Hematopoietic multipotent progenitor cell (in vitro differentiated cells): Measurements from ENCODE around the gene ADAMTS5. TPM values are rescaled to one million over a fixed set of nuclear protein-coding genes. Genes with fewer than 3 reads are reported as not detected.

Experiments
- DNase-seq, 3 donors: peaks; one replicate each; pipeline ENCODE4 v3.0.0-alpha.2; 2011 to 2015; ENCODE audit warnings: low read depth in 2 of 3, low spot score in 2 of 3
- small RNA-seq: library from RNA; depleted of rRNA; stranded (forward); fragments of <200 nt; gene quantifications from one replicate; pipeline ENCODE3, GENCODE V24; 2012
- total RNA-seq: library from RNA; depleted of rRNA; stranded (reverse); fragments of >200 nt; gene quantifications from one replicate; pipeline ENCODE4 v1.2.3, GENCODE V29; 2012

The ADAMTS5 gene
- total RNA-seq, 1 donor, result under 0.01 TPM

- no peak for DNase-seq
Observed at GRCh38 chr21:26892151-26892550, 74.7 kb downstream of the ADAMTS5 start.

GRCh38 chr21:26888931-26889330, 78.0 kb downstream of the ADAMTS5 start:
- DNase-seq, result no peak

GRCh38 chr21:26888256-26888655, 78.6 kb downstream of the ADAMTS5 start:
- no peak for DNase-seq

DNA sequence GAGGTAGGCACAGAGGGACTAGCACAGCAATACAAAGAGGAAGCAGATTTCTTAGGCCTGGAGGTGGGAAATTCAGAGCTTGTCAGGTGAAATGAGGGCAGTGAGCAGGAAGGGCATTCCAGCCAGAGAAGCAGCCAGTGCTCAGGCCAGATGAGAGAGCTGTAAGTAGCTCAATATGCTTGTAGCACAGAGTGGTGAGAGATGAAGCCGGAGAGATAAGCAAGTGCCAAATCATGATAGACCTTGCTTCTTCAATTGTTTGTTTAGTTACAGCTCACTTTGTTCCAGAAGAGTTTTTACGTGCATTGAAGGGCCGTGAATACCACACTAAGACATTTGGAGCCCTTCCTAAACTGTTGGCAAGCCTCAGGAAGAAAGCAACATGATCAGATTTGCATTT, 79.6 kb downstream of the ADAMTS5 start:
- no peak for DNase-seq

- no peak for DNase-seq
Observed at GRCh38 chr21:26884436-26884835, 82.5 kb downstream of the ADAMTS5 start.

DNA sequence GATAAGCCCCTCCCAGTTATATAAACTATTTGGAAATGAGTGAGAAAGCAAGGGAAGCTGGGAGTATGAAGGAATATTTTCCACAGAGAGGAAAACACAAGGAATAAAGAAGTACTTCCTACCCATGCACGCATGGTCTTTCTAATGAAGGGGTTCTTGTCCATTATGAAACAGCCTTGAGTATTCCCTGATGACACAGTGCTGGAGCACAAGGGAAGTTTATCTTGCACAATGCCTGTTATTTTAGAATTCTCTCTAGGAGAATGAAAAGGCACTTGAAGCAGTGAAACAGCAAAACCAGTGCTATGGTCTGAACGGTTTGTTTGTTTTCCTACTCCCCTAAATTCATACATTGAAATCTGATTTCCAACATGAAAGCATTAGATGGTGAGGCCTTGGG, 83.1 kb downstream of the ADAMTS5 start:
- DNase-seq, result no peak

GRCh38 chr21:26881504-26882228, 85.2 kb downstream of the ADAMTS5 start:
- peak in 2 of 3 donors; percentile 9 to 29 for DNase-seq

- no peak for DNase-seq
Observed at GRCh38 chr21:26877018-26877417, 89.9 kb downstream of the ADAMTS5 start.

- DNase-seq, result no peak
Observed at GRCh38 chr21:26874347-26874746, 92.5 kb downstream of the ADAMTS5 start.

Small RNAs within 50 kb of the gene (small RNA-seq; reads per million reads assigned to genes)
- gene MIR4759, result not detected

Other genes with a start within 250 kb of the ADAMTS5 start
- gene ADAMTS1, start 121.7 kb downstream of the ADAMTS5 start, total RNA-seq, result 5.1 TPM